Measurements from ENCODE around the gene HSF2.

The HSF2 gene

GRCh38 chr6:122400121-122400450 lies 634 bp downstream of the HSF2 start:
- Histone ChIP-seq H3K9me3 (ENCODE audit: insufficient read depth, low read length) (no peaks in the 10 kb centered on the region), H3K36me3 (replicated peaks; ENCODE audit: low read depth, low read length) (no peaks in the 10 kb centered on the region), H3K9ac (ENCODE audit: low read length) (peak overlapping the region; percentile 98), H3K27me3 (ENCODE audit: low read depth, low read length) (no peaks in the 10 kb centered on the region), H3K4me1 (ENCODE audit: low read length) (peaks cover 12% of the 10 kb centered on the region), H2AFZ (ENCODE audit: low read depth, low read length) (peak overlapping the region; percentile 94; the same call in 1 of the 2 replicates), H3K4me2 (ENCODE audit: low read length) (peak overlapping the region; percentile 73), H3K79me2 (ENCODE audit: low read length) (peaks cover 55% of the 10 kb centered on the region), H3K4me3 (ENCODE audit: low read length) (peak overlapping the region; percentile 100), H3K27ac (ENCODE audit: low read length) (peak overlapping the region; percentile 62), H4K20me1 (ENCODE audit: insufficient read depth, low read length) (peaks cover 23% of the 10 kb centered on the region; the same call in 1 of the 2 replicates)
- TF ChIP-seq EZH2phosphoT487 (IDR thresholded peaks at IDR 0.05; ENCODE audit: low read depth): no peak
- no peak for TF ChIP-seq CTCF (IDR thresholded peaks at IDR 0.05; ENCODE audit: low read depth, low read length)

GRCh38 chr6:122400462-122401089 lies 1.1 kb downstream of the HSF2 start:
- TF ChIP-seq CTCF (IDR thresholded peaks at IDR 0.05; ENCODE audit: low read depth, low read length) (no peak), EZH2phosphoT487 (IDR thresholded peaks at IDR 0.05; ENCODE audit: low read depth) (no peak)
- Histone ChIP-seq H2AFZ (ENCODE audit: low read depth, low read length) (no peak overlapping the region), H3K4me2 (ENCODE audit: low read length) (peak overlapping the region; percentile 73), H3K27ac (ENCODE audit: low read length) (no peak overlapping the region), H3K4me3 (ENCODE audit: low read length) (peak overlapping the region; percentile 100), H4K20me1 (ENCODE audit: insufficient read depth, low read length) (peaks cover 27% of the 10 kb centered on the region), H3K79me2 (ENCODE audit: low read length) (peaks cover 60% of the 10 kb centered on the region), H3K27me3 (ENCODE audit: low read depth, low read length) (no peaks in the 10 kb centered on the region), H3K4me1 (ENCODE audit: low read length) (peaks cover 12% of the 10 kb centered on the region), H3K9ac (ENCODE audit: low read length) (peak overlapping the region; percentile 98), H3K9me3 (ENCODE audit: insufficient read depth, low read length) (no peaks in the 10 kb centered on the region), H3K36me3 (replicated peaks; ENCODE audit: low read depth, low read length) (no peaks in the 10 kb centered on the region)

GRCh38 chr6:122401104-122401503 lies 1.7 kb downstream of the HSF2 start:
- Histone ChIP-seq H3K36me3 (replicated peaks; ENCODE audit: low read depth, low read length) (no peaks in the 10 kb centered on the region), H3K79me2 (ENCODE audit: low read length) (peaks cover 65% of the 10 kb centered on the region), H3K9ac (ENCODE audit: low read length) (peak overlapping the region; percentile 98; the same call in 1 of the 2 replicates), H3K4me1 (ENCODE audit: low read length) (peaks cover 12% of the 10 kb centered on the region), H3K27me3 (ENCODE audit: low read depth, low read length) (no peaks in the 10 kb centered on the region), H3K4me2 (ENCODE audit: low read length) (peak overlapping the region; percentile 73), H3K4me3 (ENCODE audit: low read length) (peak overlapping the region; percentile 100), H4K20me1 (ENCODE audit: insufficient read depth, low read length) (peaks cover 27% of the 10 kb centered on the region), H3K27ac (ENCODE audit: low read length) (no peak overlapping the region), H3K9me3 (ENCODE audit: insufficient read depth, low read length) (no peaks in the 10 kb centered on the region), H2AFZ (ENCODE audit: low read depth, low read length) (no peak overlapping the region)
- TF ChIP-seq CTCF (IDR thresholded peaks at IDR 0.05; ENCODE audit: low read depth, low read length) (no peak), EZH2phosphoT487 (IDR thresholded peaks at IDR 0.05; ENCODE audit: low read depth) (no peak)

GRCh38 chr6:122404444-122404843 lies 5.0 kb downstream of the HSF2 start:
- TF ChIP-seq EZH2phosphoT487 (IDR thresholded peaks at IDR 0.05; ENCODE audit: low read depth) (no peak), CTCF (IDR thresholded peaks at IDR 0.05; ENCODE audit: low read depth, low read length) (no peak)
- peaks cover 98% of the 10 kb centered on the region for H3K79me2 ChIP-seq (ENCODE audit: low read length)

More at GRCh38 chr6:122404444-122404843, 5.0 kb downstream of the HSF2 start:
- Histone ChIP-seq H3K36me3 (replicated peaks; ENCODE audit: low read depth, low read length) (no peaks in the 10 kb centered on the region), H3K27ac (ENCODE audit: low read length) (no peak overlapping the region), H3K27me3 (ENCODE audit: low read depth, low read length) (no peaks in the 10 kb centered on the region), H2AFZ (ENCODE audit: low read depth, low read length) (no peak overlapping the region), H3K4me1 (ENCODE audit: low read length) (peaks cover 7% of the 10 kb centered on the region), H4K20me1 (ENCODE audit: insufficient read depth, low read length) (peaks cover 34% of the 10 kb centered on the region), H3K4me2 (ENCODE audit: low read length) (no peak overlapping the region), H3K9me3 (ENCODE audit: insufficient read depth, low read length) (no peaks in the 10 kb centered on the region), H3K4me3 (ENCODE audit: low read length) (no peak overlapping the region), H3K9ac (ENCODE audit: low read length) (no peak overlapping the region)
